ENCODE measurements around the gene ZNF697.

GRCh38 chr1:119573886-119574285 is 74.2 kb downstream of the ZNF697 start:
- TF ChIP-seq CTCF (IDR thresholded peaks at IDR 0.05) (no peak), POLR2A (IDR thresholded peaks at IDR 0.05) (no peak), POLR2AphosphoS5 (IDR thresholded peaks at IDR 0.05) (no peak)

Measured in transverse colon (tissue), 4 donors.